Raji (cell line): ENCODE data around the gene PIGQ.

ENCODE experiments used
- POLR2A ChIP-seq: IDR thresholded peaks from 2 replicates; pipeline ENCODE4 v1.6.1; 2011; ENCODE audit warnings: low read depth, low read length, control low read depth; ENCODE audit not compliant: insufficient read depth

The PIGQ gene

GRCh38 chr16:625977-626765, 56.4 kb downstream of the PIGQ start:
- no peak for TF ChIP-seq POLR2A

- no peak for TF ChIP-seq POLR2A
Observed at GRCh38 chr16:626787-627453, 57.2 kb downstream of the PIGQ start.

DNA sequence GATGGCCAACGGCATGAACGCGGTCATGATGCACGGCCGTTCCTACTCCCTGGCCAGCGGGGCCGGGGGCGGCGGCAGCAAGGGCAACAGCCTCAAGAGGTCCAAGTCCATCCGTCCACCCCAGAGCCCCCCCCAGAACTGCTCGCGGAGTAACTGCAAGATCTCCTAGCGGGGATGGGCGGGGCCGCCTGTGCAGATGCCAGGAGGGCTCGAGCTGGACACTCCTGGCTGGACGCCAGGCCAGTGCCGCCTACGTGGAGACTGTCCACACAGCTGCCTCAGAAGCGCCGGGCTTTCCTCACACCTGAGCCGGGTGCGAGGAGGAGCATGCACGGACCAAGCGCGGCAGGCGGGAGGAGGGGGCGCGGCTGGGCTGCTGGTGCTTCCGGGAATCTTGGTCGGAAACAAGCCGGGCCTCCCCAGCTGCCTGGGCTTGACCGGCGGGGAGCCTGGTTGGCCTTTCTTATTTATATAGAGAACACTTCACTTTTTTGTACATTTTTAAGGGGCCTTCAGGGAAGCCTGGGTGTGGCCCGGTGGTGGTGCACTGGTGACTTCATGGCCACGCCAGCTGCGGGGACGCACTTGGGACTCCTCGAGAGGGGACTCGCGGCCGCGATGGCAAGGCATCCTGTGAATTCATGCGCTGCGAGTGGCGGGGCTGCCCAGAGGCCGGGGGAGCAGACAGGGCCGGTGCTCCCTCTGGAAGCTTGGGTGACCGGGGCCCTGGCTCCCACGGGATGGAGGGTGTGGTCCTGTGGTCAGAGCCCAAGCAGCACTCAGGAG, 57.9 kb downstream of the PIGQ start:
- TF ChIP-seq POLR2A: no peak

- no peak for TF ChIP-seq POLR2A
Observed at GRCh38 chr16:628321-629061, 58.7 kb downstream of the PIGQ start.

- TF ChIP-seq POLR2A: no peak
Observed at GRCh38 chr16:629185-629832, 59.5 kb downstream of the PIGQ start.

DNA sequence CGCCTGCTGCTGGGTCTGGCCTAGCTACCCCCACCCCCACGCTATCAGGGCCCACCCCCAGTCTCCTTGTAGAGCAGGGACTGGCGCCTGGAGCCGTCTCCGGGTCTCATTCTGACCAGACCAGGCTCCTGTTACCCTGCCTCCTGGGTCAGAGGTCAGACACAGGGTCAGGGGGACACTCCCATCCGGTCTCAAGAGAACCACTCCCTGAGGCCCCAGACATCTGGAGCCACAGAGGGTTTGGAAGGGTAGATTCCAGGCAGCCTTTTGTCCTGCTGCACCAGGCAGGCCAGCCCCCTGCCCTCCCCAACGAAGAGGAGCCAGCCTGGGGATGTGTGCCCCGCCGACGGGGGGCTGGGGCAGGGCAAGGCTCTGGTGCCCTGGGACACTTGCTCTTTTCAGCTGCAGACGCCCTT, 60.1 kb downstream of the PIGQ start:
- TF ChIP-seq POLR2A: no peak

DNA sequence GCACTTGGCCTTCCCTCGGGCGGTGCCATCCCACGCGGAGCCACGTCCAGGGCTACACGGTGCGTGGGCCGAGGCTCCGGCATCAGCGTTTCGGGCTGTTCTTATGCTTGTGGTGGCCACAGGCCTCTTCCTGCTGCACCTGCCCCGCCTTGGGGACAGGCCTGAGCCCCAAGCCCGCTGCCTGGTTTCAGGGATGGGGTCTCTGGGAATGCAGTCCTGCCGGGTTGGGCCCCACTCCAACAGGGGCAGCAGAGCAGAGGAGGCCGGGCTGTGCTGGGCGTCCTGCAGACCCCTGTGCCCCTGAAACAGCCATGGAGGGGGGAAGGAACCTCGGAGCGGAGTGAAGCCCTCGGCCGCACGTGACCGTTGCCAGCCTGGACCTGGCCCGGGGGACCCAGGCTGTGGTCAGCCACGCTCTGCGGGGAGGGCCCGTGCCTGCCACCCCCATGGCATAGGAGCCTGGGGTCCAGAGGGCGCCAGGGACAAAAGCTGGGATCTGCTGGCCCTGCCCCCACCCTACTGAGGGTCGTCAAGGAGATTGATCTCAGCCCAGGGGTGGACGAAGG, 60.6 kb downstream of the PIGQ start:
- TF ChIP-seq POLR2A: 0 out of 2 replicates have a peak, but pooled peaks have one; percentile 26

DNA sequence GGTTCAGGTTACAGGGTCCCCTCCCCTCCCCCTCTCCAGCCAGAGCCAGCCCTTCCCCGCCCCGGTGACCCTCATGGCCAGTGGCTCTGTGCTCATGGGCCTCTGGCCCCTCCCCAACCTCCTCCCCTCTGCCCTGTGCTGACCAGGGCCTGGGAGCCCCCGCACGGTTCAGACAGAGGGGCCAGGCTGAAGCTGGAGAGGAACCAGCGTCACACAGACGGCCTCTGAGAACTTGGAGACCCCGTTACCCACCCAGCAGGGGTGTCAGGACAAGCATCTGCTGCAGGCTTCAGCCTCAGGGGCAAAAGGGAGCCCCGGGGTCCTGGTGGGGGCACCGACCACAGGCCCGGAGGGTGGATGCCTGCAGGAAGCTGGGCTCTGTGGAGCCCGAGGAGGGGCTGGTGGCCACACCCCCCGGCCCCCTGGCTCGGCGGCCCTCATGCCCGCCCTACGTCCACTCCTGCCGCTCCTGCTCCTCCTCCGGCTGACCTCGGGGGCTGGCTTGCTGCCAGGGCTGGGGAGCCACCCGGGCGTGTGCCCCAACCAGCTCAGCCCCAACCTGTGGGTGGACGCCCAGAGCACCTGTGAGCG, 61.1 kb downstream of the PIGQ start, which contains the start of gene WFIKKN1:
Gene WFIKKN1 (plus strand): TSS at position 171 of the 591 bp plus-strand sequence. CDS start 269 bp downstream, at position 440.
- TF ChIP-seq POLR2A: no peak

DNA sequence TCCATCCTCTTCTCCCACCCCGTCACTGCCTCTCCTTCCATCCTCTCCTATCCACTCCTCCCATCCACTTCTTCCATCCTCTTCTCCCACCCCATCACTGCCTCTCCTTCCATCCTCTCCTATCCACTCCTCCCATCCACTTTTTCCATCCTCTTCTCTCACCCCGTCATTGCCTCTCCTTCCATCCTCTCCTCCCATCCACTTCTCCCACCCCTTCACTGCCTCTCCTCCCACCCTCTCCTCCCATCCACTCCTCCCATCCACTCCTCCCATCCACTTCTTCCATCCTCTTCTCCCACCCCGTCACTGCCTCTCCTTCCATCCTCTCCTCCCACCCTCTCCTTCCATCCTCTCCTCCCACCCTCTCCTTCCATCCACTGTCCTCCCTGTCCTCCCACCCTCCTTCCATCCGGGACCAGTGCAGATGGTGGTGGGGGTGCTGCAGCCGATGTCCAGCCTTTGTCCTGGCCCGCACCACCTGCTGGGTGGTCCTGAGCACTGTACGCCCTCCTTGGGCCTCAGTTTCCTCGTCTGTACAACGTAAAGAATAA, 62.1 kb downstream of the PIGQ start:
- no peak for TF ChIP-seq POLR2A

GRCh38 chr16:632486-633335, 62.9 kb downstream of the PIGQ start:
- 0 out of 2 replicates have a peak, but pooled peaks have one; percentile 11 for TF ChIP-seq POLR2A

- no peak for TF ChIP-seq POLR2A
Observed at GRCh38 chr16:633336-634050, 63.7 kb downstream of the PIGQ start.
